Effector memory CD4-positive, alpha-beta T cell (primary cell): ENCODE results near the gene RNPC3.
"Not testable (repeated sequence)": the region's sequence is repeated elsewhere in the genome, so short reads cannot be mapped to it uniquely, and the experiment has no call there.

Source experiments
- DNase-seq, 3 donors: peaks; one replicate each; pipeline ENCODE4 v3.0.0-alpha.2; 2020
- H3K27ac ChIP-seq: 2 replicates; pipeline ENCODE4 v1.7.0; 2013; ENCODE audit warnings: mild to moderate bottlenecking, low read length, moderate library complexity; ENCODE audit not compliant: insufficient read depth, poor library complexity, severe bottlenecking
- H3K27me3 ChIP-seq: replicated peaks from 2 replicates; pipeline ENCODE4 v1.7.0; 2013; ENCODE audit warnings: mild to moderate bottlenecking, low read length; ENCODE audit not compliant: insufficient read depth, control insufficient read depth, poor library complexity, severe bottlenecking
- H3K36me3 ChIP-seq: 2 replicates; pipeline ENCODE4 v1.7.0; 2013; ENCODE audit warnings: mild to moderate bottlenecking, low read length, moderate library complexity; ENCODE audit not compliant: control insufficient read depth, insufficient read depth
- H3K4me1 ChIP-seq: 2 replicates; pipeline ENCODE4 v1.7.0; 2013; ENCODE audit warnings: low read length, mild to moderate bottlenecking; ENCODE audit not compliant: control insufficient read depth, insufficient read depth, poor library complexity, severe bottlenecking
- H3K4me3 ChIP-seq: 2 replicates; pipeline ENCODE4 v1.7.0; 2013; ENCODE audit warnings: low read length, low read depth, mild to moderate bottlenecking; ENCODE audit not compliant: insufficient read depth, poor library complexity, severe bottlenecking
- H3K9me3 ChIP-seq: 2 replicates; pipeline ENCODE4 v1.7.0; 2013; ENCODE audit warnings: mild to moderate bottlenecking, low read length, moderate library complexity; ENCODE audit not compliant: control insufficient read depth

Gene RNPC3

DNA sequence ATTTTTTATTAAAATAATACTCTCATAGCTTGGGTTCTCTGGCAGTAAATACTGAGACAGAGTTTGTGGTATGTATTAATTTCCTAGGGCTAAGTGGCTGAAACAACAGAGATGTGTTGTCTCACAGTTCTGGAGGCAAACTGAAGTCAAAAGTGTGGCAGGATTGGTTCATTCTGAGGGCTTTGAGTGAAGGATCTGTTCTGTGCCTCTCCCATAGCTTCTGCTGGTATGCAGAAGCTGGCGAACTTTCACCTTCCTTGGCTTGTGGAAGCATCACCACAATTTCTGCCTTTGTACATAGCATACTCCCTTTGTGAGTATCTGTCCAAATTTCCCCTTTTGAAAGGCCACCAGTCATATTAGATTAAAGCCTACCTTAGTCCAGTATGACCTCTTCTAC lies 21.0 kb downstream of the RNPC3 start:
- peaks cover 72% of the 10 kb centered on the region for H3K36me3 ChIP-seq
- DNase-seq = no peak
- H3K4me1 ChIP-seq = no peaks in the 10 kb centered on the region
- H3K27ac ChIP-seq = no peak overlapping the region
- no peaks in the 10 kb centered on the region for H3K9me3 ChIP-seq
- H3K27me3 ChIP-seq = no peaks in the 10 kb centered on the region
- no peak overlapping the region for H3K4me3 ChIP-seq

- H3K4me1 ChIP-seq = no peaks in the 10 kb centered on the region
- DNase-seq = no peak
- no peaks in the 10 kb centered on the region for H3K27me3 ChIP-seq
- H3K4me3 ChIP-seq = no peak overlapping the region
- H3K9me3 ChIP-seq = no peaks in the 10 kb centered on the region
- H3K27ac ChIP-seq = no peak overlapping the region
- peaks cover 71% of the 10 kb centered on the region for H3K36me3 ChIP-seq
These were observed 22.3 kb downstream of the RNPC3 start for GRCh38 chr1:103547840-103548239.

- Histone ChIP-seq H3K4me3 (no peak overlapping the region), H3K27ac (no peak overlapping the region), H3K27me3 (no peaks in the 10 kb centered on the region), H3K4me1 (no peaks in the 10 kb centered on the region), H3K9me3 (no peaks in the 10 kb centered on the region), H3K36me3 (no peaks in the 10 kb centered on the region)
- DNase-seq = no peak
These were observed 34.9 kb downstream of the RNPC3 start for GRCh38 chr1:103560427-103560826.

GRCh38 chr1:103561124-103561523 lies 35.6 kb downstream of the RNPC3 start:
- not testable (repeated sequence) for H3K36me3 ChIP-seq, DNase-seq, H3K27me3 ChIP-seq, H3K9me3 ChIP-seq, H3K4me1 ChIP-seq, H3K4me3 ChIP-seq, H3K27ac ChIP-seq

DNA sequence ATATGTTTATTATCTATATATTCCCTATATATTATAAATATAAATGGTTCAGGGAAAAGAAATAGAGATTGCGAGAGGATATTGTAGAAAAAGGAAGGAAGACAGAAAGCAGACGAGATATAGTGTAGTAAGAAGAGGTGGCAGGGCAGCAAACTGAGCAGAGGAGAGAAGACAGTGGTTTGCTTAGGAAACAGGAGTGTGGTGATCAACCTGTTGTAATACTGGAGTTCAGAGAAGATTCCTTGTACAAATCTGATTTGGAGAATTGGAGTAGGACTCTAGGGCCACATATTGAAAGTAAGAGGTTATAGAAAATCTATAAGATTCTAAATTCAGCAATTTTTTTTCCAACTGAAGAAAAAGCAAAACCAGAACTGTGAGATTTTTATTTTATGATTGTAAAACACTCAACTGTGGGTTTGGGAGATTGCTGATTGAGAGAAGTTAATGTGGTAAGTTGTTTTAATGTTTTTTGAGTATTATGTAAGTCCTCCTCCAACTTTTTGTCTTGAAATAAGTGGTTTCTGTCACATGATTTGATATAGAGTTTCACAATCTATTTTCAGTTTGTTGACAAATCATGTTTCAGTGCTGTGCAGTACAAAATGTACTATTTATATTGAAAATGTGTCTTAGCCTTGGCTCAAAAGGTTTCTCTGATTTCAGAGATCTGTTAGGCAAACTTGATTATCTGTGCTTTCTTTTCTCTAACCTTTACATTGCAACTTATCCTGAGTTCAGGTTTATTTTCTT lies 36.3 kb downstream of the RNPC3 start:
- no peak overlapping the region for H3K4me3 ChIP-seq
- H3K9me3 ChIP-seq = no peaks in the 10 kb centered on the region
- DNase-seq = no peak
- no peaks in the 10 kb centered on the region for H3K36me3 ChIP-seq
- H3K27ac ChIP-seq = no peak overlapping the region
- no peaks in the 10 kb centered on the region for H3K27me3 ChIP-seq
- H3K4me1 ChIP-seq = no peaks in the 10 kb centered on the region

GRCh38 chr1:103563056-103563455 lies 37.6 kb downstream of the RNPC3 start:
- Histone ChIP-seq H3K36me3 (no peaks in the 10 kb centered on the region), H3K27me3 (no peaks in the 10 kb centered on the region), H3K27ac (no peak overlapping the region), H3K4me3 (no peak overlapping the region), H3K9me3 (no peaks in the 10 kb centered on the region), H3K4me1 (no peaks in the 10 kb centered on the region)
- no peak for DNase-seq

DNA sequence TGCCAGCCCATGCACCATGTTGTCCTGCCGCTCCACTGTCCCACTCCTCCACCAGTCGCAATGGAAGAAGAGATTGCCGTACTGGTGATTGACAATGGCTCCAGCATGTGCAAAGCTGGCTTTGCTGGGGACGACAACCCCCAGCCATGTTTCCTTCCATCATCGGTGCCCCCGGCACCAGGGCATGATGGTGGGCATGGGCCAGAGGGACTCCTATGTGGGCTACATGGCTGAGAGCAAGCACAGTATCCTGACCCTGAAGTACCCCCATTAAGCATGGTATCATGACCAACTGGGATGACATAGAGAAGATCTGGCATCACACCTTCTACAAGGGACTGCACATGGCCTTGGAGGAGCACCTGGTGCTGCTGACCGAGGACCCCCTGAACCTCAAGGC lies 44.0 kb downstream of the RNPC3 start:
- Histone ChIP-seq H3K9me3 (no peaks in the 10 kb centered on the region), H3K4me3 (no peak overlapping the region), H3K27me3 (no peaks in the 10 kb centered on the region), H3K27ac (no peak overlapping the region), H3K36me3 (peaks cover 3% of the 10 kb centered on the region), H3K4me1 (no peaks in the 10 kb centered on the region)
- DNase-seq = no peak

DNA sequence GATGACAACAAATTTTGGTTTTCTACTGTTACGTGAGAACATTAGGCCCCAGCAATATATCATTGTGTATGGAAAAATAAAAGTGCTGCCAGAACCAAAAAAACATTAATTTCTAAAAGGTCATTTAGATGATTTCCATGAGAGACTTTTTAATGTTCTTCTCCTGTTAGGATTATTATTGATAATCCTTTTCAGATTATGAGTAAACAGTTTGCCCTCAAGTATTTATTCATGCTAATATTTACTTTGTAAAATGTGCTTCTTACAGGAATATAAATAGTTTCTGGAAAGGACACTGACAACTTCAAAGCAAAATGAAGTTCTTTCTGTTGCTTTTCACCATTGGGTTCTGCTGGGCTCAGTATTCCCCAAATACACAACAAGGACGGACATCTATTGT lies 45.8 kb downstream of the RNPC3 start, which contains the start of gene AMY2B:
Gene AMY2B, plus strand, starts transcription at position 301 of the 400 bp plus-strand sequence. Its CDS starts 14 bp downstream, at position 315.
- H3K9me3 ChIP-seq, H3K36me3 ChIP-seq, H3K27ac ChIP-seq, H3K4me3 ChIP-seq, H3K27me3 ChIP-seq, H3K4me1 ChIP-seq, DNase-seq: not testable (repeated sequence)

DNA sequence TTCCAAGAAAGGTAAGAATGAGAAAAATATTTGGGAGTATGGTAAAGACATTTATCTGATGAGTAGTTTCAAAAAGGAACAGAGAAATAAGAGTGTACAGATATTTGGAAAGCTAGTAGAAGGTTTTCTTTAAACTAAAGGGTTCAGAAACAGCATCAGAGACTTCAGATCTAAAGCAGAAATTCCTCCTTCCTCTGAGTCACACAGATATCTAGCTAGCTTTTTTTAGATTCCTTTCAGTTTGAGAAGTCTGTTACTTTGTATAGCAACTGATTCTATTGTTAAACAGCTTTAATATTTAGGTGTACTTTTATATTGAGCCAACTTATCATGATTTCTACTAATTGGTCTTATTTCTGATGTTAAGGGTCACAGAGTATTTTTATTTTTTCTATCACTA lies 50.6 kb downstream of the RNPC3 start:
- no peaks in the 10 kb centered on the region for H3K9me3 ChIP-seq
- H3K4me3 ChIP-seq = no peak overlapping the region
- peaks cover 3% of the 10 kb centered on the region for H3K36me3 ChIP-seq
- no peaks in the 10 kb centered on the region for H3K4me1 ChIP-seq
- H3K27ac ChIP-seq = no peak overlapping the region
- H3K27me3 ChIP-seq = no peaks in the 10 kb centered on the region
- no peak for DNase-seq

DNA sequence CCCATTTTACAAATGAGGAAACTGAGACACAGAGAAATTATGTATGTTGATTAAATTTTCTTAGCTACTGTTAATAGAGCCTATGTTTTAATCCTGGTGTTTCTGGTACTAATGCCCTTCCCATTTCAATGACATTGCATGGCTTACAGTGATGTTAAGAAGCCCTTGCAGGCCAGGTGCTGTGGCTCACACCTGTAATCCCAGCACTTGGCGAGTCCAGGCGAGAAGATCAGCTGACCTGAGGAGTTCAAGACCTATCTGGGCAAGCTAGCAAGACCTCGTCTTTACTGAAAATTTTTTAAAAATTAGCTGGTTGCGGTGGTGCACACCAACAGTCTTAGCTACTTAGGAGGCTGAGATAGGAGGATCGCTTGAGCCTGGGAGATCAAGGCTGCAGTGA lies 51.3 kb downstream of the RNPC3 start:
- DNase-seq, H3K36me3 ChIP-seq, H3K9me3 ChIP-seq, H3K4me1 ChIP-seq, H3K27me3 ChIP-seq, H3K27ac ChIP-seq, H3K4me3 ChIP-seq: not testable (repeated sequence)
